ENCODE data around the gene RBFOX2.

Gene RBFOX2

GRCh38 chr22:35892192-35892591 lies 136.4 kb downstream of the RBFOX2 start:
- no peak overlapping the region for H3K27ac ChIP-seq
- H3K4me3 ChIP-seq (ENCODE audit: low read depth, low read length), result no peak overlapping the region
- H3K9me3 ChIP-seq (ENCODE audit: severe bottlenecking), result no peaks in the 10 kb centered on the region
- H3K36me3 ChIP-seq, result no peaks in the 10 kb centered on the region
- DNase-seq, result no peak
- H3K27me3 ChIP-seq (ENCODE audit: insufficient read depth, low read depth, severe bottlenecking), result no peaks in the 10 kb centered on the region
- TF ChIP-seq CTCF (IDR thresholded peaks at IDR 0.05; ENCODE audit: low read depth, low read length), result no peak

GRCh38 chr22:35891442-35891841 lies 137.2 kb downstream of the RBFOX2 start:
- Histone ChIP-seq H3K27ac (no peak overlapping the region), H3K4me3 (ENCODE audit: low read depth, low read length) (no peak overlapping the region), H3K9me3 (ENCODE audit: severe bottlenecking) (no peaks in the 10 kb centered on the region), H3K36me3 (no peaks in the 10 kb centered on the region), H3K27me3 (ENCODE audit: insufficient read depth, low read depth, severe bottlenecking) (no peaks in the 10 kb centered on the region)
- DNase-seq, result no peak
- no peak for TF ChIP-seq CTCF (IDR thresholded peaks at IDR 0.05; ENCODE audit: low read depth, low read length)

GRCh38 chr22:35889071-35889470 lies 139.6 kb downstream of the RBFOX2 start:
- no peaks in the 10 kb centered on the region for H3K36me3 ChIP-seq
- H3K27me3 ChIP-seq (ENCODE audit: insufficient read depth, low read depth, severe bottlenecking), result no peaks in the 10 kb centered on the region
- H3K9me3 ChIP-seq (ENCODE audit: severe bottlenecking), result no peaks in the 10 kb centered on the region
- TF ChIP-seq CTCF (IDR thresholded peaks at IDR 0.05; ENCODE audit: low read depth, low read length), result no peak
- no peak overlapping the region for H3K4me3 ChIP-seq (ENCODE audit: low read depth, low read length)
- no peak overlapping the region for H3K27ac ChIP-seq
- no peak for DNase-seq

- Histone ChIP-seq H3K9me3 (ENCODE audit: severe bottlenecking) (no peaks in the 10 kb centered on the region), H3K27ac (no peak overlapping the region), H3K36me3 (no peaks in the 10 kb centered on the region), H3K27me3 (ENCODE audit: insufficient read depth, low read depth, severe bottlenecking) (no peaks in the 10 kb centered on the region), H3K4me3 (ENCODE audit: low read depth, low read length) (no peak overlapping the region)
- DNase-seq, result no peak
- no peak for TF ChIP-seq CTCF (IDR thresholded peaks at IDR 0.05; ENCODE audit: low read depth, low read length)
These were observed 140.3 kb downstream of the RBFOX2 start for GRCh38 chr22:35888181-35888870.

GRCh38 chr22:35887296-35887875 lies 141.2 kb downstream of the RBFOX2 start:
- Histone ChIP-seq H3K27me3 (ENCODE audit: insufficient read depth, low read depth, severe bottlenecking) (no peaks in the 10 kb centered on the region), H3K4me3 (ENCODE audit: low read depth, low read length) (no peak overlapping the region), H3K36me3 (no peaks in the 10 kb centered on the region), H3K9me3 (ENCODE audit: severe bottlenecking) (no peaks in the 10 kb centered on the region), H3K27ac (no peak overlapping the region)
- TF ChIP-seq CTCF (IDR thresholded peaks at IDR 0.05; ENCODE audit: low read depth, low read length), result no peak
- DNase-seq, result no peak

GRCh38 chr22:35886309-35886708 lies 142.3 kb downstream of the RBFOX2 start:
- no peak overlapping the region for H3K27ac ChIP-seq
- H3K4me3 ChIP-seq (ENCODE audit: low read depth, low read length), result no peak overlapping the region

More at GRCh38 chr22:35886309-35886708, 142.3 kb downstream of the RBFOX2 start:
- Histone ChIP-seq H3K36me3 (no peaks in the 10 kb centered on the region), H3K9me3 (ENCODE audit: severe bottlenecking) (no peaks in the 10 kb centered on the region), H3K27me3 (ENCODE audit: insufficient read depth, low read depth, severe bottlenecking) (no peaks in the 10 kb centered on the region)
- DNase-seq, result no peak
- TF ChIP-seq CTCF (IDR thresholded peaks at IDR 0.05; ENCODE audit: low read depth, low read length), result no peak
